HG02678 (cell line): ENCODE data around the gene FMN2.

Source experiments
- ATAC-seq: cut with Tn5 transposase; IDR thresholded peaks from one replicate; pipeline ENCODE4 v1.9.1; 2021; ENCODE audit warnings: mild to moderate bottlenecking, moderate library complexity; ENCODE audit not compliant: unreplicated experiment

FMN2 gene

DNA sequence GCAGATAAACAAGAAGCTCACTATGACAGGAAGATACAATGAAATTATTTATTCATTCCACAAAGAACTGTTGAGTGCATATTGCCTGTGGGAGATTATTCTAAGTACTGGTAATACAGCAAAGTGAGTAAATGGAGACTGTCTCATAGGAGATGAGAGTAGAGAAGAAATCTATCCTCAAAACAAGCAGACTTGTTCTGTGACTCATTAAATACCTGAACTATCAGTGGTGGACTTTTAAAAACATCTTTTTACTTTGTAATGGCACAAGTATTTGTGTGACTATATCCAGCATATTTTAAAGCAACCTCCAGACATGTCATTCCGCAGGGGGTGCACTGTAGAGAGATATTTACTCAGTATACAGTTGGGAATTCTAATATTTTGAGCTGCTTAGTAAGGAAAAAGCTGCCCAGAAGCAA, 259.2 kb downstream of the FMN2 start:
- ATAC-seq = no peak

DNA sequence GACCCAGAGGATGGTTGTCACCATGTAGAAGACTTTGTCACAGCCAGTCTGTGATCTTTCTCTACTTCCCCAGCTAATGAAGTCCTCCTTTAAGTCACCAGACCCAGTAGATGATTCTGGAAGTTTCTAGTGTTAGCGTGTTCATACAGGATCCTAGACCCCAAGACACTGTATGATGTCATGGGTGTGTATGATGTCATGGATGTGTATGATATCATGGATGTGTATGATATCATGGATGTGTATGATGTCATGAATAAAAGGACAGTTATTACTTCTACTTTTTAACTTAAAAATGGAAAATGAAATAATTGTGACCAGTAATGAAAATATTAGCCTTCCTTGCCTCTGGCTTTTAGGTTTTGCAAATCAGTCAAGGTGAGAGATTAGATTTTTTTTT, 260.0 kb downstream of the FMN2 start:
- no peak for ATAC-seq

DNA sequence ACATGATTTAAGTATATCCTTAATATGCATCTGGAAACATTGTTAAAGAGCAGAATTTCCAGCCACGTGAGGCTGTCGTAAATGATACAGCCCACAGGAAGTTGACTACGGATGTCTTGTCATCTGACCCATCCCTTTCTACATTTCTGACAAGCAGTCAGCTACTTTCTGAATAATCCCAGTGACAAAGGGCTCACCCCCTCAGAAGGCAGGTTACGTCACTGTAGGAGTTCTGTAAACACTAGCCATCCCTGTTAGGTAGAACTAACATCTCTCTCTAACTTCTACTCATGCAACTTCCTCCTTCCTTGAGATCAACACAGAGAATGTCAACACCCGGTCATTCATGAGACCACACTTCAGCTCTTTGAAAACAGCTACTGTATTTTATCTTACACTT, 261.1 kb downstream of the FMN2 start:
- ATAC-seq = no peak

DNA sequence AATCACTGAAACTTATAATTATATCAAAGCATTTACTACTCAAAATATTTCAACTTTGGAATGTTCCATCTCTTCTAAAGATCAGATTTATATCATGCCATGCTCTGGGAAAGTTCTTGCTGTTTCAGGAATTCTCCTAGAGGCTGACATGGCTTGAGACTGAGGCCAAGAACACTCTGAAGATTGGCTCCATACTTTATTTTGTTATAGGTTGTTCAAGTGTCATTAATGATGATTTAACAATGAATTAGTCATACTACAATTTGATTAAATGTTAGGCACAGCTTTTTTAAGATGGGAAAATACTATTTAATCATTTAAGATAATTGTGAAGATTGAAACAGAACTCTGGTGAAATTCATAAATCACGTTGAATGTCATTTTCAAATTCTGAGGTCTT, 264.9 kb downstream of the FMN2 start:
- ATAC-seq = no peak

DNA sequence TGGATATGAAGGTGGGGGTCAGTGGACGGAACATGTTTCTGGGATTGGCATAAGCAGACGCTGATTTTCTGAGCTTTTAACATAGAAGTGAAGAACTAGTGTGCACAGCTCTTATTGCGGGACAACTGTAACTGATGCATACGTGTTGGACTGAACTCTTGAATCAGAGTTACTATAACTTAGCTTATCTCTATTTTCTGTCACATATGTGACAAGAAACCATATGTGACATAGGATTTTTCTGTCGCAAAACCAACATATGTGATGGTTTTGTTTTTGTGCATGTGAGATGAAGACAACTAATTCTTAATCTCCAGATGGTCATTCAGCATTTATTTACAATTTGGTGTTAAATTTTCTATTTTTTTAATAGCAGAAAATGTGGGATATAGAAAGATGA, 270.4 kb downstream of the FMN2 start:
- no peak for ATAC-seq

DNA sequence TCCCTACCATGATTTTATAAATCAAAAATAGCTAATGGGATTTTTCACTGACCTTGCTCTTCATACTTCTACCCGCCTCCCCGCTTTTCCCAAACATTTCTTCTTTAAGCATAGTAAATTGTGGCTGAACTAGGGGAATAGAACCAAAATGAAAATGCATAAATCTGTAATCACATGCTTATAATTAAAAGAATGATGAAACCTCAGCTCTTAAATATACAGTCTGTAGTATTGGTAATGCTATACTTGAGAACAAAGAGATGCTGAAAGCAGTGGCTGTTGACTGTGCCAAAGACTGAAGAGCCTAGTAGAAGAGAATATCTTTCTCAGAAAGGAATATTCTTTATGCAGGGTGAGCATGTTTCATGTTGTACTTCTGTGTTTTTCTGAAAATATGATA, 271.1 kb downstream of the FMN2 start:
- ATAC-seq = no peak

DNA sequence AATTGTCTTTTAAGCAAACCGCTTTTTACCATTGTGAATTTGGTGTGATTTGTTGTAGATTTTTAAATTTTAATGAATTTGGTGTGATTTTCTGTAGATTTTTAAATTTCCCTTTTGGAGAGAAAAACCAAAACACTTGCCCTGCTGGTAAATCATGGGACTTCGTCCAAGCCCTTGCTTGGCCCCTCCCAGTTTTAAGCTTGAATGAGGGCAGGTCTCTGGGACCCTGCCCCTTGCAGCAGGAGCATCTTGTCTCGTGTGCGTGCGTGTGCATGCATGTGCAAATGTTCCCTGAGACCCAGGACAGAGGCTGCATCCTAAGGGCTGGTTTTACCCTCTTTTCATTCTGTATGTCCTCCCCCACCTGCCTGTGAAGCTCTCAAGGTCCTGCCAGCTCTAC, 271.6 kb downstream of the FMN2 start:
- no peak for ATAC-seq

DNA sequence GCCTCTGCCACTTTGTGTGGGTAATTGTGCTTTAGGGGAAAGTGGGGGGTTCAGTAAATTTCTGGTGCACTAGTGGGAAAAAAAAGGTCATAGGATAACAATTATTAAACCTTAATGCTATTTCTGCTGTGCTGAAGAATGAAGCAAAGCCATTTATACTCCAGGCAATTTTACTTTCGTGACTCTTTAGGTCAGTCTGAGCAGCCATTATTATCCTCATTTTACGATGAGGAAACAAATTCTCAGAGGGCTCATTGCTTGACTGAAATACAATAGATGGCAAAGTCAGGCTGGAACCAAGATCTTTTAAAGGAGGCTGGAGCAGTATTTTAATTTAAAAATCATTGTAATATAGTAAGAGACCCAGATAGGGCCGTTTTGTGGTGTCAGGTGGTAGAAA, 272.2 kb downstream of the FMN2 start:
- ATAC-seq = no peak

DNA sequence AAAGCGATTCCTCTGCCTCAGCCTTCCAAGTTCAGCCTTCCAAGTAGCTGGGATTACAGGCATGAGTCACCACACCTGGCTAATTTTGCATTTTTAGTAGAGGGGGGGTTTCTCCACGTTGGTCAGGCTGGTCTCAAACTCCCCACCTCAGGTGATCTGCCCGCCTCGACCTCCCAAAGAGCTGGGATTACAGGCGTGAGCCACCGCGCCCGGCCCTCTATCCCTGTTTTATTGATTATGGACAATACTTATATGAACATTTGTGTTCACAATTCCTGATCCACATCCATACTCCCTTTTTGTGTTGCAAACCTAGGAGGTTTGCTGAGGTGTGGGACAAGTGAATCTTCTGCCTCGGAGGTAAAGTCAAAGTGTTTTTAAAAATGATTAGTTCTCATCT, 275.0 kb downstream of the FMN2 start:
- ATAC-seq = no peak

DNA sequence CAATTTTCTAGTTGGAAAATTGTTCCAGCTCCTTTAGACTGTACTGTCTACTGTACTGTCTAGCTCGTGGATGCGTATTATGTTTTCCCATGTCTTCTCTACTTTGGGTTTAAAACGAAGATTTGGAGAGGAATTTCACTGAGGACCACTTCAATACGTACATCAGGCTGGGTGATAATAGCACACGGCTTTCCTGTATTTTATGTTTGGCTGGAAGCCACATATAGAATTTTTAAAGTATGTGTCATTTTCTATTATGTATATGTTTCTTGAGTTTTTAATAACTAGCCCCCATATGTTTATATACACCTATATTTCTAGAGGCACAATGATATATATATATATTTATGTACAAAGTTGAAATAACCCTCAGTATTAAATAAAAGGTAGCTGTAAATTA, 293.9 kb downstream of the FMN2 start:
- no peak for ATAC-seq

DNA sequence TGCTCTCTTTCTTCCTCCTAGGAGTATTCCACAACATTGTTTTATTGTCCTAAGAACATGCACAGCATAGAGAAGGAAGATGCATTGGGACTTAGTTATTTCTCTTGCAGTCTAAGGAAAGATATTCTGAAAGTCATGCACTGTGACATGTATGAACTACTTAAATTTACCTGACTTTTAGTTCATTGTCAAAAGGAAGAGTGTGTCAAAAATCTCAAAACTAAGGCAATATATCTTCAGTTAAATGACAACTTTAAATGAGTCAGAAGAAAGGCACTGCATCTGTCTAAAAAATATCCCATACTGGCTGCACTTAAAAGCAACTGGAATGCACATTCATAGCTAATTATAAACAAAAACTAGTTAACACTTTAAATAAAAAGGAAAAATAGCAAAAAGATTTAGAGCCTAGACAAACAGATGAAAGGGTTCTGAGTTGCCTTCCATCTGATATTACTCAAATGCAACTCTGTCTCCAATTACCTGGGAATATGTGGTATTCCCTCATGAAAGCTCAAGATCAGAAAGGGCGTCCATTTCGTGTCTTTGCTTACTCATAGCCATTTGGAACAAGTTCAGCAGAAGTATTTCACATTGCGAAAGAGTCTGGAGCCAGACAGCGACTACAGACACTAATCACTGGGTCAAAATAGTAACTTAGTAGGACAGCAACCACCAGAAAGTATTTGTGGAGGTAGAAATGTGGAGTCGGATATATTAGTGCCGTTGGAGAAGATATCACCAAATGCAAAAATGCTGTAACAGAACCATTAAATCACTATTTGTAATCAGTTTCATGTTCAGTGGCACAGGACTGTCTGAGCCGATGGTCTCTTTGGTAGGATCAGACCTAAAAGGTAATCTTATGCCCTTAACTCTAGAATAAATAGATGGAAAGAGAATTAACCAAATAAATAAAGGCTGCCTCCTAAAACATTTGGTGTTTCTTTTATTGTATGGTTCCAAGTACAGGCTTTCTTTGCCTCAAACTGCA, 294.6 kb downstream of the FMN2 start:
- ATAC-seq = no peak

DNA sequence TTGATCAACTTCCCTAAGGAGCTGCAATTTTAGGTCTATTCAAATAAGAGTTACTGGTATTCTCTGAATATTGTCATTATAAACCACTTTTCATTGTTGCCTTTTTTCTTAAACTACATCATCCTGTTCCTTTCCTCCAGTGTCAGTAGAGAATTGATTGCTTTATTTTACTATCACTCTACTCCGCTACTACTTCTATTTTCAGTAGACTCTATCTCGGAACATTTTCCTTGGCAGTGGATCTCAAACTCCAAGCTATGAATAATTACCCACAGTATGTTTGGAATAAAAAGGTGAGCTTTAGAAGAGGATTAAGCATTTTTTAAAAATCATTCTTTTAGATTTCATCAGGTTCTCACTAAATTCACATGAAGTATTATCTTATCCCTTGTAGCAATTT, 295.4 kb downstream of the FMN2 start:
- ATAC-seq = no peak

DNA sequence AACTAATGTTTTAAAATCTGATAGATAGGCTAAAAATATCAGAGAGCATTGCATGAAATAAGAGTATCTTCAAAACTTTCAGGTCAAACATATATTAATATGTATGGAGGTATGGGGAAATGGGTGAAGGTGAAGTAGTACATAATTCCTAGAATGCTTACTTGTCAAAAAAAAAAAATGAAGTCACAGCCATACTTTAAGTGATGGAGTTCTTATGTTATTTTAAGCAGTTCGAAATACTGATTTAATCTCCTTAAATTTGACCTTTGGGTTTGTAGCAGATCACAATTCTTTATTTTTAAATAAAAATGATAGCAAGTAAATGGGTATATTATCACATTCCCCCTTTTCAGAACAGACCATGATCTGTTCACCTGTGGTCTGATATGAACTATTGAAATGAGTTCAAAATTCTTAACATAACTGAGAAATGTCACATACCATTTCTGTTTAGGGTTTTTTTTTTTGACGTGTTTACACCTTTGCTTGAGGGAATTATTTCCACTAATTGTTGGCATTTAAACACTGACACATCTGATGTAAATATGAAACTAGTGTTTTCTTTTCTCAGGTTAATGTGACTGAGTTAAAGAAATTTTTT, 300.1 kb downstream of the FMN2 start:
- no peak for ATAC-seq

DNA sequence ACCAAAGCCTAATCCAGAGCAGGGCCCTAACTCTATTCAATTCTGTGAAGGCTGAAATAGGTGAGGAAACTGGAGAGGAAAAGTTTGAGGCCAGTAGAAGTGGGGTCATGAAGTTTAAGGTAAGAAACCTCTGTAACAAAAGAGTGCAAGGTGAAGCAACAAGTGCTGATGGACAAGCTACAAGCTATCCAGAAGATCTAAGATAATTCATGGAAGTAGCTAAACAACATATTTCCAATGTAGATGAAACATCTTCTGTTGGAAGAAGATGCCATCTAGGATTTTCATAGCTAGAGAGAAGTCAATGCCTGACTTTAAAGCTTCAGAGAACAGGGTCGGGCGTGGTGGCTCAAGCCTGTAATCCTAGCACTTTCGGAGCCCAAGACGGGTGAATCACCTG, 302.7 kb downstream of the FMN2 start:
- no peak for ATAC-seq

DNA sequence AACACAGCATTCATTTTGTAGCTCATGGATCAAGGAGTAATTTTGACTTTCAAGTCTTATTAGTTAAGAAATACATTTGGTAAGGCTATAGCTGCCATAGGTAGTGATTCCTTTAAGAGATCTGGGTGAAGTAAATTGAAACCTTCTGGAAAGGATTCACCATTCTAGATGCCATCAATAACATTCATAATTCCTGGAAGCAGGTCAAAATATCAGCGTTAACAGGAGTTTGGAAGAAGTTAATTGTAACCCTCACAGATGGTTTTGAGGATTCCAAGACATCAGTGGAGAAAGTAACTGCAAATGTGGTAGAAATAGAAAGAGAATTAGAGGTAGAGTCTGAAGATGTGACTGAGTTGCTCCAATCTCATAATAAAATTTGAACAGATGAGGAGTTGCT, 303.7 kb downstream of the FMN2 start:
- ATAC-seq = no peak

DNA sequence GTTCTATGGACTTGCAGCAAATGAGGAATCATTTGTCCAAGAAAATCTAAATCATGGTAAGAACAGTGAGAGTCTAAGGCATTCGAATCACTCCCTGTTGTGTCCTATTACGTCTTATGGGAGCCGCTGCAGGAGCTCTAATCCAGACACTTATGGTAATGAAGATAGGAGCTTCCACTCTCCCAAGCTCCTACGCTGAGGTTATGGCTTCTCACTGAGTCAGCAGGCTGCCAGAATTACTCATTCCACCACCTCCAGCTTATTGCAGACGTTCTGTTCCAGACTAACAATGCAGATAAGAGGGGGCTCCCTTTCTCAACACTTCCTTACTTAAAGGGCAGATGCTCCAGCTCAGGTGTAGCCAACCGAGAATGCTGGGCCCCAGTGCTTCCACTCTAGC, 307.7 kb downstream of the FMN2 start:
- ATAC-seq = no peak

DNA sequence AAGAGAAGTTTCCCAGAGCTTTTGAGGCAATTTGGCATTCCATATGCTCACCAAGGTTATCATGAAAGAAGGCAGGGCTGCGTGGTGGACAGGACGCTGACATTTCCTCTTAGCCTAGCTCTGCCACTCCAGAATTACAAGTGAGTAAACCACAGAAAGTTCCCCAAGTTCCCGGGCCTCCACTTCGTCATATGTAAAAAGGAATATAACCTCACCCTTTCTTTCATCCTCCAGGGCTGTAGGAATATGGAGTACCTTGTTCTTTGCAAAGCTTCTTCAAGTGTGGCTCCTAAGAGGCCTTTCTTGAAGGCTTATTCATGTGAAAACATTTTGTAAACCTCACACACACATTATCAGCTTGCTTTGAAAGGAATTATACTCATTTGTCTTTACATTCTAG, 310.0 kb downstream of the FMN2 start:
- ATAC-seq = no peak

DNA sequence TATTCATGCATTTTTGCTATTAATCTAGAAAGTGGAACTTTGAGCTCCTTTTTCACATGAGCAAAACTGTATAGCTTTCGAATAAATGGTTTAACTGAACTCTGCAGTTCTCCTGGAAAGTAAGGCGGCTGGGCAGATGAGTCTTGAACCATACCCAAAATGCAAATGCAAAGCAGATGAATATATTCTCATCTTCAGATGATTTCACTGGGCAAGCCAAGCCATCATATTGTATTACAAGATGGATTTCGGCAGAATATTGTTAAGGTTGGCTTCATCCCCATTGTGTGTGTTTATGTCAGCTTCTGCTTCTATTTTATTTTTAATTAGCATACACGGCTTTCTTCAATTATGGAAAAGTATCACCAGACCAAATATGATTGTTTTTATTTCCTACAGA, 310.6 kb downstream of the FMN2 start:
- no peak for ATAC-seq

DNA sequence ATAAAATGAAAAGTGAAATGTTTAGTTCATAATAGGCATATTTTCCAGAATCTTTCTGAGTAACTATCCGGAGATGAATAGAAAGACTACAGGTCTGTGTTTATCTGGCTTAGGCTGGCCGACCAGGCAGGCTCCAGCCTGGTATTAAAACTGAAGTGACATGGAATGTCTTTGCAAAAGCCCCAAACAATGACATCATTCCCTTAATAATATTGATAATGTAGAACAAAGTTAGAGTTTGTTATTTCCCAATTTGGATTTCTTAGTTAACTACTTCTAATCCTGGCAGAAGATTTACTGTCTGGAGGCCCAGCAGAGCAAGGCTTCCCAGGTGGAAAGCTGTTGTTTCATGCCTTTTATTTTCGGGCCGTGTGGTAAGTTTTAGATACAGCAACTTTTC, 312.6 kb downstream of the FMN2 start:
- no peak for ATAC-seq

DNA sequence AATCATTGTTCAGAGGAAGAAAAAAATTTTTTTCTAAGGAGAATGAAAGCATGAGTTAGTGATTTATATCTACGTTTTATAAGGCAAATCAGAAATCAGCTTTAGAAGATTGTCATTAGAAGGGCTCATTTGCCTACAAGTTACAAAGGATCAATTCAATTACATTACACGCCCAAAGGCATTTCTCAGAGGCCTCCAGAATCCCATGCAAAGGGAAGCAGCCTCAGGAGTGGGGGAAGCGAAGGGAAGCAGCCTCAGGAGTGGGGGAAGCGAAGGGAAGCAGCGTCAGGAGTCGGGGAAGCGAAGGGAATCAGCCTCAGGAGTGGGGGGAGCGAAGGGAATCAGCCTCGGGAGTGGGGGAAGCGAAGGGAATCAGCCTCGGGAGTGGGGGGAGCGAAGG, 314.1 kb downstream of the FMN2 start:
- no peak for ATAC-seq

DNA sequence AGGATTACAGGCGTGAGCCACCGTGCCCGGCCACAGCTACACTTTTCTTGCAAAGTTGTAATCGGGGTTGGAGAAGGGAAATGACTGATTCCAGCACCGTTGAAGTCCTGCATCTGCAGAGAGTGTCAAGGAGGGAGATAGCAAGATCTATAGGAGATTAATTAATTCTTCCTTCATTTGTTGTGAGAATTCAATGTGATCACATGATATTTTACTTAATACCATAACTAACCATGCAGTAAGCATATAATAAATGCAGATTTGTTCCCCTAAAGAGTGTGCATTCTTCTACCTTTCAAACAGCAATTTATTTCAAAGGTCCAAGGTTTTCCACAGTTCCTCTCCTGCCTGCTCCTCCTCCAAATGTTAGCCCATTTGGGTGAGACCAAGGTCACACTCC, 315.7 kb downstream of the FMN2 start:
- ATAC-seq = no peak

DNA sequence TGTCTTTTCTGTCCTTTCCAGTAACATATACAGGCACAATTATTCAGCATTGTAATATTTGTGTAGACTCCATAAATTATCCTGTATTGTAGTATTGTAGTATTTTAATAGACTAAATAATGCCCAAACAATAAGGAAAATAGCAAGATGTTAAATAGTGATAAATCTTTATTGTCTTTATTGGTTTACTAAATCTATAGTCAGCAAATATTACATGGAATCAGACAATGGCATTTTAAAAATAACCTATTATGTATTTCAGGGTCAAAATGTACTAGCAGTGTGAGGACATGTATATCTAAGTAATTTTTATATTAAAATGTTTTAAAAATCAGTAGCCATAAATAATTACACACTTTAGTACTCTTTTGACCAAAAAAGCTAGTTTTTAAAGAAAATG, 317.9 kb downstream of the FMN2 start:
- ATAC-seq = no peak

DNA sequence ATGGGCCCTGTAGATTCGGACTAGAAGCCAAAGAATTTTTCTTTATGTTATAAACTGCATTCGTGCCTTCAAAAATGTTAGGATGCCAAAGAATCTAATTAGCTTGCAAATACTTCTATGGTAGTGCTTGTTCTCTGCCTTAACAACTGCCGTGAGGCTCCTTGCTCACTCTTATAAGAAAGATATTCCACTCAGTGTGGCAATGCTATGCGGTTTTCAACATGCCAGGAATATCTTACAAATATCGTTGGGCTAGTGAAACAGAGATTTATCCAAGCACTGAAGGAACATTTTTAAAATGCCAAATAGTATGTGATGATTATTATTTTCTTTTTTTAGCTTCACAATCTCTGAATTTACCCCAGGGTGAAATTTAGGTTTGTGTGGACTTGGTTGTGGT, 322.0 kb downstream of the FMN2 start:
- ATAC-seq = no peak
